Gastroesophageal sphincter (tissue), 4 donors: ENCODE measurements around the gene KCNQ4. TPM values are rescaled to one million over a fixed set of nuclear protein-coding genes. Genes with fewer than 3 reads are reported as not detected.

Experiments
- ATAC-seq: fragments of 150-250 bp; one replicate; pipeline ENCODE4 v1.9.1; 2016; ENCODE audit warnings: mild to moderate bottlenecking, moderate library complexity
- H3K27ac ChIP-seq, 4 donors: fragments of 200-600 bp; sonication (generic) in 3 of 4; 1 replicate in 3 of 4; 2 replicates in 1 of 4; pipeline ENCODE4 v1.5.1; 2016 to 2019
- H3K27me3 ChIP-seq: fragments of 200-600 bp; sonication (generic); one replicate; pipeline ENCODE4 v1.5.1; 2019
- H3K36me3 ChIP-seq, 2 donors: fragments of 200-600 bp; sonication (generic); one replicate each; pipeline ENCODE4 v1.5.1; 2019; ENCODE audit warnings: control low read depth in 1 of 2
- H3K4me1 ChIP-seq, 3 donors: fragments of 200-600 bp; sonication (generic); 1 replicate in 2 of 3; 2 replicates in 1 of 3; pipeline ENCODE4 v1.5.1; 2016 to 2019; ENCODE audit warnings: control low read depth in 2 of 3
- H3K4me3 ChIP-seq, 2 donors: fragments of 200-600 bp; sonication (generic); one replicate each; pipeline ENCODE4 v1.5.1; 2019; ENCODE audit warnings: mild to moderate bottlenecking in 1 of 2, moderate library complexity in 1 of 2
- H3K9me3 ChIP-seq, 3 donors: fragments of 200-600 bp; sonication (generic); one replicate each; pipeline ENCODE4 v1.5.1; 2017 to 2019; ENCODE audit warnings: control low read depth in 2 of 3
- CTCF ChIP-seq, 4 experiments: fragments of 200-600 bp in 2 of 4; fragments of 450-650 bp in 2 of 4; sonication (generic) in 1 of 4; IDR thresholded peaks; one replicate each; pipeline ENCODE4 v1.5.1; 2017 to 2019; ENCODE audit warnings: antibody characterized with exemption in 4 of 4, mild to moderate bottlenecking in 2 of 4, moderate library complexity in 2 of 4
- EP300 ChIP-seq: sonication (generic); formaldehyde crosslinking; IDR thresholded peaks from one replicate; pipeline ENCODE4 v1.6.1; 2017; ENCODE audit warnings: antibody characterized with exemption, mild to moderate bottlenecking
- POLR2A ChIP-seq, 2 donors: fragments of 450-650 bp; IDR thresholded peaks; one replicate each; pipeline ENCODE4 v1.6.1; 2017; ENCODE audit warnings: antibody characterized with exemption in 2 of 2, mild to moderate bottlenecking in 2 of 2, moderate library complexity in 1 of 2
- POLR2AphosphoS5 ChIP-seq: sonication (generic); formaldehyde crosslinking; IDR thresholded peaks from one replicate; pipeline ENCODE4 v1.6.1; 2017; ENCODE audit warnings: antibody characterized with exemption
- WGBS, 2 donors: methylation state at CpG; one replicate each; pipeline ENCODE4 v1.1.5; 2018; ENCODE audit warnings: low coverage in 1 of 2; 5-methylcytosine and 5-hydroxymethylcytosine counted together
- total RNA-seq, 4 donors: library from RNA; depleted of rRNA; stranded (reverse); fragments of >200 nt; gene quantifications; one replicate each; pipeline ENCODE4 v1.1.0, GENCODE V29; 2016

KCNQ4 gene
- total RNA-seq, 4 donors from 2014 or later = 6.1 to 25.5 (median 10.2) TPM

GRCh38 chr1:40838980-40839942 is 55.7 kb downstream of the KCNQ4 start:
- ATAC-seq = no peak
- Histone ChIP-seq H3K4me3 (no peak overlapping the region), H3K4me1 (no peaks in the 10 kb centered on the region), H3K9me3 (no peaks in the 10 kb centered on the region), H3K27me3 (no peaks in the 10 kb centered on the region), H3K36me3 (peaks cover 0 to 57% of the 10 kb centered on the region in 2 donors), H3K27ac (no peak overlapping the region)
- TF ChIP-seq CTCF (IDR thresholded peaks at IDR 0.05) = no peak
- WGBS, 2 donors = 77 to 92% methylated on average over 7 to 9 of the region's 15 CpGs

GRCh38 chr1:40839943-40840335 is 56.4 kb downstream of the KCNQ4 start:
- no CpG with 5 or more reads among the region's 5 CpGs for WGBS, 2 donors
- TF ChIP-seq POLR2A (IDR thresholded peaks at IDR 0.05) (no peak), EP300 (no peak), CTCF (IDR thresholded peaks at IDR 0.05) (no peak)
- H3K27ac ChIP-seq = no peak overlapping the region
- ATAC-seq = no peak
- H3K4me1 ChIP-seq = peaks cover 0 to 5% (median 0%) of the 10 kb centered on the region in 3 donors
- H3K9me3 ChIP-seq = no peaks in the 10 kb centered on the region
- no peak overlapping the region for H3K4me3 ChIP-seq
- no peaks in the 10 kb centered on the region for H3K27me3 ChIP-seq
- peaks cover 0 to 50% of the 10 kb centered on the region in 2 donors for H3K36me3 ChIP-seq

GRCh38 chr1:40840526-40841323 is 57.1 kb downstream of the KCNQ4 start:
- H3K36me3 ChIP-seq = peaks cover 0 to 42% of the 10 kb centered on the region in 2 donors
- H3K4me1 ChIP-seq = peaks cover 0 to 13% (median 0%) of the 10 kb centered on the region in 3 donors
- H3K27ac ChIP-seq = no peak overlapping the region
- ATAC-seq = no peak
- no peak overlapping the region for H3K4me3 ChIP-seq
- TF ChIP-seq POLR2A (IDR thresholded peaks at IDR 0.05) = no peak
- TF ChIP-seq EP300 = no peak
- no peak for TF ChIP-seq CTCF (IDR thresholded peaks at IDR 0.05)
- TF ChIP-seq POLR2AphosphoS5 = no peak
- no peaks in the 10 kb centered on the region for H3K27me3 ChIP-seq
- no peaks in the 10 kb centered on the region for H3K9me3 ChIP-seq
- 0 to 74% methylated on average over 1 to 5 of the region's 6 CpGs for WGBS, 2 donors

- 88 to 90% methylated on average over 3 to 7 of the region's 7 CpGs for WGBS, 2 donors
- Histone ChIP-seq H3K9me3 (no peaks in the 10 kb centered on the region), H3K4me3 (no peak overlapping the region), H3K27ac (no peak overlapping the region), H3K4me1 (peaks cover 0 to 16% (median 0%) of the 10 kb centered on the region in 3 donors), H3K27me3 (no peaks in the 10 kb centered on the region), H3K36me3 (peaks cover 0 to 37% of the 10 kb centered on the region in 2 donors)
- TF ChIP-seq CTCF (IDR thresholded peaks at IDR 0.05) (no peak), POLR2AphosphoS5 (no peak), POLR2A (IDR thresholded peaks at IDR 0.05) (no peak), EP300 (no peak)
- no peak for ATAC-seq
These were observed 58.0 kb downstream of the KCNQ4 start for GRCh38 chr1:40841602-40842001.
